Measurements from ENCODE around the gene EMID1.

EMID1 gene

DNA sequence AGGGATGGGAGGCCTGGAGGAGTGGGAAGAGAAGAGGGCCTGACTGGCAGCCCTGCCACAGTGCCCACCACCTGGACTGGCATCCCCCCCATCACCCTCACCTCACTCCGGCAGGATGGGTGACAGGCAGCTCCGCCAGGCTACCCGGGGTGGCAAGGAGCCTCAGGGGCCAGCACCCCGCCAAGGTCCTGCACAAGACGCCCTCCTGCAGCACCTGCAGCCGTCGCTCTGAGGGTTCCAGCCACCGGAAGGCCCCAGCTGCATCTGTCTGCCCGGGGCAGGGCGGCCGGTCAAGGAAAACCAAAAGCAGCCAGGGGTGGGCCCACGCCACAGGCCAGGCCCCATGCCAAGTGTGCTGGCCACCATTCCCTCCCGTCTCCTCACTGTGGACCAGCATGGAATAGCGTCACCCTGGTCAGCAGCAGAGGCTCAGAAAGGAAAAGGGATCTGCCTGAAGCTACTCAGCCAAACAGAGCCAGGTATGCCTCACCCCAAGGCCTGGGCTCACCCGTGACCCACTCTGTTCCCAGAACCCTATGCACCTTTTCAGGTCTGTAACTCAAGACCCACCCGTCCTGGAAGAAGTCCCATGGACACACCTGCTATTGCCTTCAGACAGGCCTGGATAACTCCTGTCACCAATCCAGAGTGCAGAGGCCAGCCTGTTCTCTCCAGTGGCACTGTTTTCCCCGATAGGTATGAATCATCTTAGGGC lies 55.1 kb downstream of the EMID1 start:
- DNase-seq = no peak

DNA sequence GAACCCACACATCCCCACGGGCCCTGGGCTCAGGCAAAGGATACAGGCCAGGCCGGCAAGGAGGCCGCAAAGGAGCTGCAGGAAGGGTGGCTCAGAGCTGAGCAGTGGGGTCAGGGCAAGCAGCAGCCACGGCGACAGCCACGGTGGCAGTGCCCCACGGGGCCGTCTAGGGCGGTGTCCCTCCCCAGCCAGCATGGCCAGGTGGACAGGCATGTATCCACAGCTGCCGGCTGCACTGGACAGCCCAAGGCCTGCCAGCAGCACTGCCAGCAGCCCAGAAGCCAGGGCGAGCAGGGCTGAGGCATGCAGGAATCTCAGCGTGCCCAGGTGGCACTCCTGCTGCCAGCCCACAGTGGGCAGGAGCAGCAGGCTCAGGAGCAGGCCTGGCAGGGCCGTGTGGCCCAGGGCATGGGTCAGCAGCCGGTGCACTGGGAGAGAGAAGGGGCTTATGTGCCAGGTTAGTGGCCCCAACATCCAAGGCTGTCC lies 58.1 kb downstream of the EMID1 start:
- DNase-seq = peak; percentile 60

- peak; percentile 31 for DNase-seq
These were observed 59.6 kb downstream of the EMID1 start for GRCh38 chr22:29265305-29265704.

- DNase-seq = peak; percentile 53
These were observed 60.2 kb downstream of the EMID1 start for GRCh38 chr22:29265929-29266328.

- peak; percentile 60 for DNase-seq
These were observed 61.1 kb downstream of the EMID1 start for GRCh38 chr22:29266564-29267461.

DNA sequence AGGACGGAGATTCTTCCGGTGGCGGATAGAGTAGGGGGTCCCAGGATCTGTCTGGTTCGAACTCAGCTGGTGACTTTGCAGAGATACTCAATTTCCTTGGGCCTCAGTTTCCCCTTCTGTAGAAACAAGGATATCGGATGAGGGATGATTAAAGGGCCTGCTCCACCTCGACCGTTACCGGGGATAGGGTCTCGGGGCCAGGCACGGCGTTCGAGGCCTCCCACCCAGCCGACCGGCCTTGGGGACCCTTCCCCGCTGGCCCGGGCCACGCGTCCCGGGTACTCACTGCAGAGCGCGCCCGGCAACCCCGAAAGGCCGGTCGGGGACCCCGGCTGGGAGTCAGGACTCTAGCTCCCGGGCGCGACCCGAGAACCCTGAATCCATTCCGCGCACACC lies 61.8 kb downstream of the EMID1 start:
- DNase-seq = no peak

DNA sequence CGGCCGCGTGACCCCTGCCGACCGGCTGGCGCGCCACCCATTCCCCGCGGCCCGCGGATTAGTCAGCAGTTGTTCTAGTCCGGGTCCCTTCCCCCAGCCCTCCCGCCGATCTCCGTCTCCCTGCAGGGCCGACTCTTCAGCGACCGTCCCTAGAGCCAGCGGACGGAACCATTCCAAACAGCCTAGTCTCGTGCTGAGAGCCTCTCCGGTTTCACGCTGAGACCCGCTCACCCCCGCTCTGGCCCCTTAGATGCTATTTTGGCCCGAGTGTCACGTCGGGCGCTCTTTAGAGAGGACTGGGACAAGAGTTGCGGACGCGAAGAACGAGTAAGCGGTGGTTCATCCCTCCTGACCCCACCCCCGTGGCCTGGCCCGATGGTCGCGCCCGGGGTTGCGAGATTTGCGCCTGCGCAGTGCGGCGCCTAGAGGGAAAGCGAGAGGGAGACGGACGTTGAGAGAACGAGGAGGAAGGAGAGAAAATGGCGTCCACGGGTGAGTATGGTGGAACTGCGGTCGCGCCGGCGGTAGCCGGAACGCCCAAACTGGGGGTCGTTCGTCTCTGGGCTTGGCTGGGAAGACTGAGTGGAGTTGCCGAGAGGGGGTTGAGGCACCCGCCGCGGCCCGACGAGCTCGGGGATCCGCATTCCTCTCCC lies 62.3 kb downstream of the EMID1 start, which contains the start of the genes EWSR1 and RHBDD3:
TSS of gene EWSR1 (plus strand) at position 411 of the 653 bp plus-strand sequence. CDS start at position 480, 69 bp downstream.
TSS of gene RHBDD3 (minus strand) at position 124 of the 653 bp plus-strand sequence. CDS start 2,355 bp downstream, outside the sequence.
- DNase-seq = peak; percentile 99

DNA sequence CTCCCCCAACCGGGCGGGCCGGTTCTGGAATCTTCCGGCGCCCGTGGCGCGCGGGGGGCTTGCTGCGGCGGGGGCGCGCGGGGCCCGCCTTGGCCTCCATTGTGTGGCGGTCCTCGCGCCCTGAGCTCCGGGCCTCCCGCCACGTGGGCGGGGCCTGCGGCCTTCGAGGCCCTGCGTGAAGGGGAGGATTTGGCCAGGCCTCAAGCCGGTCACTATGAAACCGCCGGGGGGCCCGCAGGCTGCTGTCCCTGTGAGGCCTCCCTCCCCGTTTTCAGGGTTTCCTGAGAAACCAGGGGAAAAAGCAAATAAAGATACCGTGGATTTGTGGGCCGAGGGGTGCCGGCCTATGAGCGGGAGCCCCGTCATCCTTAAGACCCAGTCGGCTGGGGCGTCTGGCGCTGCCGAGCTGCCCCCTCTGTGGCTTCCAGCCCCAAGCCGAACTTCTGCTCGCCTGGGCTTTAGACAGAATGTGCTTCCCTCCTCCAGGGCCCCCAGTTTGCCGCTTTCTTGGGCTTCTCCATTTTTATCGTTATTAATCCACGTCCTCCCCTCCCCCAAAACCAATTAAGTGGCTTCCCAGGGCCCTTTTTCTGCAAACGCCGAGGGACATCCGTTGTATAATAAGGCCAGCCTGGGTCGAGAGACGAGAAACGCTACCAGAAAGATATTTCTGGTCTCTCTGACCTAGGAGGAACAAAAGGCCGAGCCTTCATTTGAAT lies 63.0 kb downstream of the EMID1 start:
- DNase-seq = no peak

DNA sequence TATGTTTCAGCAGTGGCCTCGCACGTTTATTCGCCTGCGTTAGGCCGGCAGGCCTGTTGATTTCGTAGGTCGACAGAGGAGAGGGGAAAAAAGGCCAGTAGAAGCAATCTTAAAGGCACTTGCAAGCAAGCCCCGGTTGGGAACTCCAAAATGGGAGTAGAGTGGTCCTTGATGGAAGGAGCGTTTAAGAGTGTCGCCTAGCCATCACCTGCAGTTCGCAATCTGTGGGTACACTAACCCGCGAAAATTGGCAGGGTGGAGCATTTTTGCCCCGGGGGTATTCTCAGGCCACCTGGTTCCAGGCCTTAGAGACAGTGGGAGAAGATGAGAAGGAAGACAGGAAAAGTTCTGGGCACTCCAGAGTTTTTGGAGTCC lies 63.5 kb downstream of the EMID1 start:
- peak; percentile 62 for DNase-seq

DNA sequence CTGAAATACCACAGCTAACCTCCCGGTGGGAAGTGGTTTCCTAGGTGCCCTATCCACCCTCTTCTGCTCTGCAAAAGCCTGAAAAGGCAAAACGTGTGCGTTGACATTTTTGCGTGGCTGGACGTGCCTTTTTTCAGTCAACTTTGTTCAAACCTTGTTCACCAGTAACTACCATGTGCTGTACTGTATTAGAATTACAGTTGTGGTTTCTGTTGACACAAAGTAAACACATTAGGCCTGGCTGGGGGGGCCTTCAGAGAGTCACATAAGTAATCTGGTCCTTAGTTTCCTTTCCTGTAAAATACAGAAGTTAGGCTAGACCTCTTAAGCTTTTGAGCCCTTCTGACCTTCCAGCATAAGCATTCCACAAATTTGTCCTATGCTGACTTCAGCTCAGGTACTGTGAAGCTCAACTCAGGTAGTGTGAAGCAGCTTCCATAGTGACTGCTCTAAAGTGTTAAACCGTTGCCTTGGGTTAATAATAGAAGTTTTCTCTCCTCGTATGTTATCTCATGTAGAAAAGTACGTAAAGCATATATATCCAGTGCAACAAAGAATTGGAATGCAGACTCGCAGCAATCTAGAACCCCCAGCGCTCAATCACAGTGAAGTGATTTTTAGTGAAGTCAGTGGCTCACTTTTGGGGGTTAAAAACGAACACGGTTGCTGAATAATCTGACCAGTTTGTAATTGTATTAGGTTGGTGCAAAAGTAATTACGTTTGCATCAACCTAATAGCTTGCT lies 64.2 kb downstream of the EMID1 start:
- DNase-seq = peak; percentile 61

DNA sequence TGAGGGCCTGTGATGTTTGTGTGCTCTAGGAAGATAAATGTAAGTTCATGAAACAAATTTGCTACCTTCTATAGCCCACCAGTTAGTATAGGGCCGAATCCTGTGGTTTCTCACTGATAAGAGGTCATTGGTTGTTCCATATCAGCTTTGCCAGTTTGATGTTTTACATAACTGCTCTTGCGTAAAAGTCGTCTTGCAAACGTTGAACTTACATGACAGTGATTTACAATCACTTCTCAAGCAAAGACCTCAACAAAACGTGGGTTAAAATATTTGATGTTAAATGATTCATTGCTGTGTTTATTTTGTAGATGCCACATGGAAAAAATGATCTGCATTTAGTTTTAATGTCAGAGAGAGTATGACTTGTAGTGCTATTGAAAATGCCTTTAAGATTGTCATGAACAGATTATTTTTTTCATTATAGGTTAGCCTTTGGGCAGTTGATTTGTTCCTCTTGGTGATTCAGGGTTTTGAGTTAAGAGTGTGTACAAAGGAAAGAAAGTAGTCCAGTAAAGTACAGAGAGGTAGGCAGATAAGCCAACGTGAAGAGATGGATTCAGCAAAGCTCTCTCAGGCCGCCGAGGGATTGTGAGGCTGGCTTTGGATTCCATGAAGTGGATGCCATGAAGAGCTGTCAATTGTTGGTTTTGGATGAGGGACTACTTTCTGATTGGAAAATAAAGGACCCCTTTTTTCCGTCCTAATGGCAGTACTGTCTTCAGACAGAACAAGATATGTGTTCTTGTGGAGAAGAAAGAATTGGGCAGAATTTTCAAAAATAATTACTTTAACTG lies 65.0 kb downstream of the EMID1 start:
- DNase-seq = peak; percentile 52

GRCh38 chr22:29272624-29273023 lies 66.9 kb downstream of the EMID1 start:
- DNase-seq = peak; percentile 27

GRCh38 chr22:29275167-29275566 lies 69.5 kb downstream of the EMID1 start:
- DNase-seq = no peak

GRCh38 chr22:29275819-29276565 lies 70.3 kb downstream of the EMID1 start:
- no peak for DNase-seq

- DNase-seq = peak; percentile 53
These were observed 72.2 kb downstream of the EMID1 start for GRCh38 chr22:29277927-29278326.

- DNase-seq = no peak
These were observed 78.5 kb downstream of the EMID1 start for GRCh38 chr22:29284196-29284595.

DNA sequence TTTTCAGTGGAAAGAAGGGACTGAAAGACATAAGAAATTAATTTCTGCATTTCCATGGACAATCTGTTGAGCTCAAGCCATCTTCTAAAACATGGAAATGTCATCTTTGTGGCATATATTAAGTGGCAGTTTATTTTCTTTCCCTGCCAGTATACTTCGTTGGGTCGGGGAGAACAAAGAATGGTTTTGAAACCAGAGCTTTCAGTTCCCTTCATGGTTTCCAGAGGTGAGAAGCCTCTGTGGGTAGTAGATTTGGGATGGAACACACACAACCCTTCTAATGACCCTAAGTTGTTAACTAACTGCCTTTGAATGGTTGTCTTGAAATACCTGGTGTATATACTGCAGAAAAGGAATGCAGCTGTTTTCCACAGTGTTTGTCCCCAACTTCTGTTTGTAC lies 83.1 kb downstream of the EMID1 start:
- DNase-seq = no peak

GRCh38 chr22:29290061-29290460 lies 84.4 kb downstream of the EMID1 start:
- no peak for DNase-seq

GRCh38 chr22:29291215-29291614 lies 85.5 kb downstream of the EMID1 start:
- DNase-seq = no peak

DNA sequence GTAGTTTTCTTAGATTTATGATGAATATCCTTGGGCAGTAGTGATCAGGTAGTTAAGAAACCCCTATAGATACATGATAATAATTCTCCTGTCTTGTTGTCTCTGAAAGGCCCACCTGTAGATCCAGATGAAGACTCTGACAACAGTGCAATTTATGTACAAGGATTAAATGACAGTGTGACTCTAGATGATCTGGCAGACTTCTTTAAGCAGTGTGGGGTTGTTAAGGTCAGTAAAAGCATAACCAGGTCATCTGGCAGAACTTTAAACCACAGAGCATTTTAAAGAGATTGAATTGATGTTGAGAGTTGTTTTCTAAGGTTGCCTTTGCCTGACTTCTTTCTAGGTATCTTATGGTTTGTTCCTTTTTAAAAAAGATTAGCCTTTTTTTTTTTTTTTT lies 86.7 kb downstream of the EMID1 start:
- no peak for DNase-seq

All from activated effector memory CD4-positive, alpha-beta T cell treated with anti-CD3 and anti-CD28 coated beads, Interleukin-2, amount 50 U/mL, for 16 hours (primary cell).